ENCODE measurements around the gene CYTH1. TPM values are rescaled to one million over a fixed set of nuclear protein-coding genes. Genes with fewer than 3 reads are reported as not detected.

The CYTH1 gene
- polyA plus RNA-seq, 1 experiment = 12.8 TPM

DNA sequence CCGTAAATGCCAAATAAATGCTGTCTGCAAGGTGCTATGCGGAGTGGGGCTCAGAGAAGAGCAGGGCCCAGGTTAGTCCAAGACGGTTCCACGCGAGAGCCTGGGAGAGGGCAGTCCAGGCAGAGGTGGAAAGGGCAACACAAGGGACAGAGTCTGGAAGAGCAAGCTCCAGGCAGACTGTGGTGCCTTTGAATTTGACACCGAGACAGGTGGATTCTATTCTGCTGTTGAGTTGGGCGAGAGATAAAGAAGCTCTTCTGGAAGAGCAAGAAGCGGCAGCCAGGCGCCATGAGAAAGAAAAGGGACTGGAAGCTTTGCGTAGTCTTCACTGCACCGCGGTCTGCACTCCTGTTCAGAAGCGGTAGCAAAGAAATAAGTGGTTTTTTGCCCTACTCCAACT, 55.6 kb downstream of the CYTH1 start:
- Histone ChIP-seq H3K4me3 (ENCODE audit: low read depth, low read length) (no peak overlapping the region), H3K27me3 (ENCODE audit: control insufficient read depth, insufficient read depth, low read length) (no peaks in the 10 kb centered on the region), H3K36me3 (ENCODE audit: control insufficient read depth, insufficient read depth, low read length) (no peaks in the 10 kb centered on the region)
- ChIA-PET POLR2A (no interaction called here), CTCF (interaction anchor here (0.8 to 1.6 kb wide), 2 partner anchors 16 to 18 kb away, joined by 3 read pairs; no protein-coding TSS in a partner anchor)
- DNase-seq (ENCODE audit: low read depth) = no peak
- TF ChIP-seq CTCF (IDR thresholded peaks at IDR 0.05; ENCODE audit: insufficient read depth, low read depth, low read length) = no peak

GRCh38 chr17:78725448-78726021, 56.5 kb downstream of the CYTH1 start:
- Histone ChIP-seq H3K27me3 (ENCODE audit: control insufficient read depth, insufficient read depth, low read length) (no peaks in the 10 kb centered on the region), H3K4me3 (ENCODE audit: low read depth, low read length) (no peak overlapping the region), H3K36me3 (ENCODE audit: control insufficient read depth, insufficient read depth, low read length) (no peaks in the 10 kb centered on the region)
- POLR2A ChIA-PET = no interaction called here
- no peak for DNase-seq (ENCODE audit: low read depth)
- CTCF ChIA-PET = interaction anchor here (0.6 to 1.6 kb wide), 6 partner anchors 11 to 50 kb away, joined by 3 to 5 read pairs (median 3); no protein-coding TSS in a partner anchor
- TF ChIP-seq CTCF (IDR thresholded peaks at IDR 0.05; ENCODE audit: insufficient read depth, low read depth, low read length) = no peak

- ChIA-PET CTCF (interaction anchor here (0.6 to 1.6 kb wide), 5 partner anchors 11 to 49 kb away, joined by 3 to 5 read pairs (median 3); no protein-coding TSS in a partner anchor), POLR2A (no interaction called here)
- no peaks in the 10 kb centered on the region for H3K36me3 ChIP-seq (ENCODE audit: control insufficient read depth, insufficient read depth, low read length)
- H3K27me3 ChIP-seq (ENCODE audit: control insufficient read depth, insufficient read depth, low read length) = no peaks in the 10 kb centered on the region
- no peak overlapping the region for H3K4me3 ChIP-seq (ENCODE audit: low read depth, low read length)
- TF ChIP-seq CTCF (IDR thresholded peaks at IDR 0.05; ENCODE audit: insufficient read depth, low read depth, low read length) = no peak
- DNase-seq (ENCODE audit: low read depth) = no peak
Observed at GRCh38 chr17:78724999-78725398, 57.1 kb downstream of the CYTH1 start.

DNA sequence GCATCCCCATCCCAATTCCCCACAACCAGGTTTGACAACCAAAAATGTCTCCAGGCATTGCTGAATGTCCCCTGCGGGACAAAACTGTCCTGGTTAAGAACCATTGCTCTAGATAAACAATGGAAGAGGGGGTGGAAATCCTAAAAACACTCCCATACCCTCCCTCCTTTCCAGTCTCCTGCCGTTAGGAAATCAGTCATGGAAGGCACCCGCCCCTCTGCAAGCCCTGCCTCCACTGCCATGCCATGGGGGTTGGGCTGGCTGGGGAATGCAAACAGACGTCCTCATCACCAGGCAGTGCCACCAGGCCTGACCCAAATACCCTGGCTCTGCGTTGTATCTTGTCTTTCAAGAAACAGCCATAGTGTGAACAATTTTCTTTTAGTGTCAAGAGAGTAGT, 57.5 kb downstream of the CYTH1 start:
- no peak for DNase-seq (ENCODE audit: low read depth)
- H3K4me3 ChIP-seq (ENCODE audit: low read depth, low read length) = no peak overlapping the region
- ChIA-PET CTCF (no interaction called here), POLR2A (no interaction called here)
- H3K27me3 ChIP-seq (ENCODE audit: control insufficient read depth, insufficient read depth, low read length) = no peaks in the 10 kb centered on the region
- no peaks in the 10 kb centered on the region for H3K36me3 ChIP-seq (ENCODE audit: control insufficient read depth, insufficient read depth, low read length)
- TF ChIP-seq CTCF (IDR thresholded peaks at IDR 0.05; ENCODE audit: insufficient read depth, low read depth, low read length) = no peak

GRCh38 chr17:78723957-78724356, 58.1 kb downstream of the CYTH1 start:
- no peak for TF ChIP-seq CTCF (IDR thresholded peaks at IDR 0.05; ENCODE audit: insufficient read depth, low read depth, low read length)
- no peaks in the 10 kb centered on the region for H3K36me3 ChIP-seq (ENCODE audit: control insufficient read depth, insufficient read depth, low read length)
- ChIA-PET CTCF (interaction anchor here (2.2 to 2.9 kb wide), 2 partner anchors 15 to 227 kb away, joined by 8 to 18 read pairs; no protein-coding TSS in a partner anchor), POLR2A (no interaction called here)
- DNase-seq (ENCODE audit: low read depth) = no peak
- H3K4me3 ChIP-seq (ENCODE audit: low read depth, low read length) = no peak overlapping the region
- no peaks in the 10 kb centered on the region for H3K27me3 ChIP-seq (ENCODE audit: control insufficient read depth, insufficient read depth, low read length)
